CD4-positive, alpha-beta memory T cell (primary cell): ENCODE measurements around the gene TRAF3. TPM values are rescaled to one million over a fixed set of nuclear protein-coding genes. Genes with fewer than 3 reads are reported as not detected.

Experiments used
- CTCF ChIA-PET: fragments of 350-600 bp; sonication (Branson Sonifier 250); formaldehyde crosslinking; loops from one replicate; lab custom pipeline; 2021; ENCODE audit warnings: inconsistent platforms; ENCODE audit not compliant: partially characterized antibody; lab: Charles Lee
- POLR2A ChIA-PET: fragments of 350-600 bp; sonication (Branson Sonifier 250); formaldehyde crosslinking; loops from one replicate; lab custom pipeline; 2021; ENCODE audit not compliant: partially characterized antibody; lab: Charles Lee
- DNase-seq, 5 donors: peaks; one replicate each; pipeline versions ENCODE4 v3.0.0 to v3.0.0-alpha.2; 2020 to 2022; ENCODE audit warnings: mixed read lengths in 1 of 5
- H3K27ac ChIP-seq: one replicate; pipeline ENCODE4 v1.7.0; 2013; ENCODE audit warnings: low read depth, low read length
- H3K27me3 ChIP-seq: 2 replicates; pipeline ENCODE4 v1.7.0; 2013; ENCODE audit warnings: mild to moderate bottlenecking, low read length, moderate library complexity; ENCODE audit not compliant: insufficient read depth
- H3K36me3 ChIP-seq: 2 replicates; pipeline ENCODE4 v1.7.0; 2013; ENCODE audit warnings: mild to moderate bottlenecking, low read length, moderate library complexity; ENCODE audit not compliant: insufficient read depth
- H3K4me1 ChIP-seq: 2 replicates; pipeline ENCODE4 v1.7.0; 2013; ENCODE audit warnings: mild to moderate bottlenecking, low read length, moderate library complexity; ENCODE audit not compliant: insufficient read depth
- H3K4me3 ChIP-seq, 2 donors: one replicate each; pipeline ENCODE4 v1.7.0; 2013; ENCODE audit warnings: low read length in 2 of 2, mild to moderate bottlenecking in 1 of 2
- H3K9me3 ChIP-seq, 2 donors: one replicate each; pipeline ENCODE4 v1.7.0; 2013; ENCODE audit warnings: low read length in 2 of 2, control low read depth in 1 of 2; ENCODE audit not compliant: control insufficient read depth in 1 of 2
- H3K27ac Mint-ChIP-seq, 7 donors: one replicate each; pipeline ENCODE4 v1.8.0; 2020 to 2021; ENCODE audit warnings: mixed read lengths in 7 of 7, mild to moderate bottlenecking in 6 of 7, inconsistent platforms in 3 of 7, moderate library complexity in 3 of 7
- H3K27me3 Mint-ChIP-seq, 2 donors: one replicate each; pipeline ENCODE4 v1.8.0; 2020 to 2021; ENCODE audit warnings: mixed read lengths in 2 of 2
- H3K36me3 Mint-ChIP-seq, 2 donors: one replicate each; pipeline ENCODE4 v1.8.0; 2020 to 2021; ENCODE audit warnings: mixed read lengths in 2 of 2, inconsistent platforms in 1 of 2, mild to moderate bottlenecking in 1 of 2
- H3K4me1 Mint-ChIP-seq, 4 donors: one replicate each; pipeline ENCODE4 v1.8.0; 2020 to 2021; ENCODE audit warnings: mixed read lengths in 4 of 4, mild to moderate bottlenecking in 1 of 4
- H3K4me3 Mint-ChIP-seq, 8 donors: one replicate each; pipeline ENCODE4 v1.8.0; 2020 to 2021; ENCODE audit warnings: mixed read lengths in 8 of 8, mild to moderate bottlenecking in 7 of 8, moderate library complexity in 6 of 8, inconsistent platforms in 3 of 8
- H3K9me3 Mint-ChIP-seq, 8 donors: one replicate each; pipeline ENCODE4 v1.8.0; 2020 to 2021; ENCODE audit warnings: mixed read lengths in 8 of 8, mild to moderate bottlenecking in 5 of 8, inconsistent platforms in 3 of 8, moderate library complexity in 1 of 8
- intact Hi-C: fragments of 100-400 bp; cut with micrococcal nuclease; formaldehyde crosslinking; loops from one replicate; pipeline ENCODE4 v1.15.1; 2023
- polyA plus RNA-seq, 2 donors: library from polyadenylated mRNA; unstranded; fragments of 300-500 nt; fragmentation: Illumina TruSeq; gene quantifications; one replicate each; pipeline ENCODE4 v1.2.3, GENCODE V29; 2021
- total RNA-seq, 2 experiments: library from RNA; stranded (reverse); gene quantifications; one replicate each; pipeline ENCODE4 v1.2.3, GENCODE V29; 2021

The TRAF3 gene, protein sequence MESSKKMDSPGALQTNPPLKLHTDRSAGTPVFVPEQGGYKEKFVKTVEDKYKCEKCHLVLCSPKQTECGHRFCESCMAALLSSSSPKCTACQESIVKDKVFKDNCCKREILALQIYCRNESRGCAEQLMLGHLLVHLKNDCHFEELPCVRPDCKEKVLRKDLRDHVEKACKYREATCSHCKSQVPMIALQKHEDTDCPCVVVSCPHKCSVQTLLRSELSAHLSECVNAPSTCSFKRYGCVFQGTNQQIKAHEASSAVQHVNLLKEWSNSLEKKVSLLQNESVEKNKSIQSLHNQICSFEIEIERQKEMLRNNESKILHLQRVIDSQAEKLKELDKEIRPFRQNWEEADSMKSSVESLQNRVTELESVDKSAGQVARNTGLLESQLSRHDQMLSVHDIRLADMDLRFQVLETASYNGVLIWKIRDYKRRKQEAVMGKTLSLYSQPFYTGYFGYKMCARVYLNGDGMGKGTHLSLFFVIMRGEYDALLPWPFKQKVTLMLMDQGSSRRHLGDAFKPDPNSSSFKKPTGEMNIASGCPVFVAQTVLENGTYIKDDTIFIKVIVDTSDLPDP
- total RNA-seq (10 to 100 TPM; 43.4 to 44.8 TPM), polyA plus RNA-seq (10 to 100 TPM; 14.9 to 21.0 TPM)

GRCh38 chr14:102776761-102777710 is at the start of gene TRAF3:
Gene TRAF3 (plus strand): TSS chr14:102777449. CDS start chr14:102870202, 92,753 bp downstream.
- H3K27me3 Mint-ChIP-seq: peaks cover 0 to 3% of the 10 kb centered on the region in 2 donors
- peak; percentile 89 to 91 (median 90) for DNase-seq
- Histone ChIP-seq H3K4me1 (peaks cover 55% of the 10 kb centered on the region), H3K27me3 (no peaks in the 10 kb centered on the region), H3K4me3 (peak within 1 kb of the TSS; percentile 48 to 55), H3K27ac (peak within 1 kb of the TSS; percentile 90), H3K36me3 (no peaks in the 10 kb centered on the region), H3K9me3 (no peaks in the 10 kb centered on the region)
- H3K4me1 Mint-ChIP-seq: peaks cover 36 to 70% (median 48%) of the 10 kb centered on the region in 4 donors
- ChIA-PET POLR2A (no interaction called here), CTCF (no interaction called here)
- H3K36me3 Mint-ChIP-seq: peaks cover 6 to 17% of the 10 kb centered on the region in 2 donors
- intact Hi-C loops: loop anchor here (2.0 to 10.0 kb wide), 3 partner anchors 185 to 690 kb away; partner anchors contain the start of genes CDC42BPB, HSP90AA1 and RCOR1
- peaks cover 0 to 8% (median 0%) of the 10 kb centered on the region in 8 donors for H3K9me3 Mint-ChIP-seq
- H3K27ac Mint-ChIP-seq: peak within 1 kb of the TSS; percentile 96 to 98 (median 96)
- H3K4me3 Mint-ChIP-seq: peak within 1 kb of the TSS; percentile 88 to 94 (median 92)

- Mint-ChIP-seq H3K36me3 (peaks cover 42 to 57% of the 10 kb centered on the region in 2 donors), H3K4me3 (no peak overlapping the region), H3K4me1 (peaks cover 0 to 6% (median under 1%) of the 10 kb centered on the region in 4 donors), H3K27ac (no peak overlapping the region), H3K27me3 (no peaks in the 10 kb centered on the region), H3K9me3 (peaks cover 0 to 2% (median 0%) of the 10 kb centered on the region in 8 donors)
- ChIA-PET CTCF (interaction anchor here (1.3 kb wide), 1 partner anchor 143 kb away, joined by 3 read pairs; no protein-coding TSS in a partner anchor), POLR2A (interaction anchor here (0.6 kb wide), 1 partner anchor 114 kb away, joined by 3 read pairs; no protein-coding TSS in a partner anchor)
- H3K4me1 ChIP-seq: no peaks in the 10 kb centered on the region
- no peak overlapping the region for H3K4me3 ChIP-seq
- H3K9me3 ChIP-seq: no peaks in the 10 kb centered on the region
- H3K27me3 ChIP-seq: no peaks in the 10 kb centered on the region
- peaks cover 21% of the 10 kb centered on the region for H3K36me3 ChIP-seq
- DNase-seq: no peak
- H3K27ac ChIP-seq: no peak overlapping the region
- intact Hi-C loops: no loop called here
Observed at GRCh38 chr14:102728501-102728900, 48.7 kb upstream of the TRAF3 start.

DNA sequence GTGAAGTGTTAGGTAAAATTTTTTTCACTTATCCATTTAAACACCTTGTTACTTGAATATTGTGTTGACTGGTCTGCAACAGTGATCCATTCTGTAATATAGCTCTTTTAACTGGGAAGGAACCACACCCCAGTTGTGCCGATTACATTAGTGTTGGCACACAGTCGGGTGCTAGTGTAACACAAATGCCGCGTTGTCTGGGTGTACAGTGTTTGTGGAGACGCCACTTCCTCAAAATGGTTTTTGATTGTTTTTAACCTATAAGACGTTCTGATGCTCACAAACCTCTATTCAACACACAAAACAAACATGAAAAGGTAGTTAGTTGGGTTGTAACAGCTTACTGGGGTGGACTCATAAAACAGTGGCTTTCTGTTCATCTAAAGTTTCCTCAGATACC is 48.0 kb upstream of the TRAF3 start:
- H3K27ac ChIP-seq: no peak overlapping the region
- peaks cover 15% of the 10 kb centered on the region for H3K36me3 ChIP-seq
- Mint-ChIP-seq H3K27ac (no peak overlapping the region), H3K9me3 (peaks cover 0 to 2% (median 0%) of the 10 kb centered on the region in 8 donors), H3K27me3 (no peaks in the 10 kb centered on the region), H3K36me3 (peaks cover 37 to 51% of the 10 kb centered on the region in 2 donors), H3K4me3 (no peak overlapping the region), H3K4me1 (peaks cover 0 to 9% (median under 1%) of the 10 kb centered on the region in 4 donors)
- CTCF ChIA-PET: no interaction called here
- no peaks in the 10 kb centered on the region for H3K9me3 ChIP-seq
- no peak for DNase-seq
- H3K4me3 ChIP-seq: no peak overlapping the region
- H3K4me1 ChIP-seq: no peaks in the 10 kb centered on the region
- intact Hi-C loops: no loop called here
- POLR2A ChIA-PET: no interaction called here
- H3K27me3 ChIP-seq: no peaks in the 10 kb centered on the region

DNA sequence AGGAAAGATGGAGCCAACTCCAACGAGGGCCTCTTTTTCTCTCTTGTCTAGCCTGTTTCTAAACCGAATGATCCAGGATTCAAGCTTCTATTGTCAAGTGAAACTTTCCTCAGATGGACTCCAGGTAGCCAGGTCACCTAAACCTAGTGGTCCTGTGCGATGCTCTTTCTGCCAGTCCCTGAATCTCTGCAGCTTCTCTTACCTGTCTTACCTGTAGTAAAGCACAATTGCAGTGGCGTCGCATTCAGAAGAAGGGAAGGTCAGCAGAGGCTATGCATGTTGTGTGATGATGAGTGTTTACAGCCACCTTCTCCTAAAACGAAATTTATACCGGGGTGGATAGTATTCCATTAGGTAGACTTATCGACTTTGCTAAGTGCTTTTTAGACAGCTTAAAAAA is 47.4 kb upstream of the TRAF3 start:
- Mint-ChIP-seq H3K9me3 (peaks cover 0 to 2% (median 0%) of the 10 kb centered on the region in 8 donors), H3K4me1 (peaks cover 0 to 9% (median under 1%) of the 10 kb centered on the region in 4 donors), H3K4me3 (no peak overlapping the region), H3K36me3 (peaks cover 32 to 47% of the 10 kb centered on the region in 2 donors), H3K27me3 (no peaks in the 10 kb centered on the region), H3K27ac (no peak overlapping the region)
- Histone ChIP-seq H3K4me3 (no peak overlapping the region), H3K9me3 (no peaks in the 10 kb centered on the region), H3K27ac (no peak overlapping the region), H3K27me3 (no peaks in the 10 kb centered on the region), H3K36me3 (peaks cover 15% of the 10 kb centered on the region), H3K4me1 (no peaks in the 10 kb centered on the region)
- intact Hi-C loops: no loop called here
- ChIA-PET POLR2A (no interaction called here), CTCF (no interaction called here)
- no peak for DNase-seq

DNA sequence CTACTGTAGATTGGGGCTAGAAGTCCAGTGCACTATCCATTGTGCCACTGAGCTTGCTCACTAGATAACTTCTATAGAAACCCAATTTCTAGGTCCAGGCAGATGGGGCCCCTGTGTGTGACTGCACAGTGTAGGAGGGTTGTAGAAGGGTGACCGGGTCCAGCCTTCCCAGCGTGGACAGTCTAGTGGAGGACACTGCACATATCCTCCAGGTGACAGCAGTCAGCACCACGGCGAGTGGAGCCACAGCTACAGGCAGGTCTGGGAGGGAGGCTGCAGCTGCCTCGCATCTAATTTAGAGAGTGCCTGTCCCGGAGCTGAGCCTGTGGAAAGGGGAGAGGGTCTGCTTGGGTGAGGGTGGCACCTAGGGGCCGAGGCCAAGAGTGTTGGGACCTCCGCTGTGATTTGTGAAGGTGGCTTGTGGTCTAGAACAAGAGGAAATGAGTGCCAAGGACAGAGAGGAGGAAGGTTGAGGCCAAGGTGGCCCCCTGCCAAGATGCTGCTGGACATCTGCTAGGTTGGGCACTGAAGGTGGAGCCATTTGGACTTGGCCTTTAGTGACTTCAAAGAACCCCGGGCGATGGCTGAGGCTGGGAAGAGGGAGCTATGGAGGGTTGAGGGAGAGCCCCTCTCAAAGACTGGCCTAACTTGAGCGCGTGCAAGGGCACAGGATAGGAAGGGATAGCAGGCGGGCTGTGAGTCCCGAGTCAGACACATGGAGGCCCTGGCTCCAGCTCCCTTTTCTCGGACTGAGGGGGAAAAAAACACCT is 46.0 kb upstream of the TRAF3 start:
- Histone ChIP-seq H3K9me3 (no peaks in the 10 kb centered on the region), H3K27me3 (no peaks in the 10 kb centered on the region), H3K4me1 (no peaks in the 10 kb centered on the region), H3K36me3 (peaks cover 15% of the 10 kb centered on the region), H3K27ac (no peak overlapping the region), H3K4me3 (no peak overlapping the region)
- no peaks in the 10 kb centered on the region for H3K27me3 Mint-ChIP-seq
- H3K4me3 Mint-ChIP-seq: no peak overlapping the region
- H3K9me3 Mint-ChIP-seq: peaks cover 0 to 2% (median 0%) of the 10 kb centered on the region in 8 donors
- H3K4me1 Mint-ChIP-seq: peaks cover 0 to 9% (median under 1%) of the 10 kb centered on the region in 4 donors
- peaks cover 21 to 40% of the 10 kb centered on the region in 2 donors for H3K36me3 Mint-ChIP-seq
- CTCF ChIA-PET: interaction anchor here (0.9 to 1.4 kb wide), 2 partner anchors 36 to 38 kb away, joined by 3 to 4 read pairs; no protein-coding TSS in a partner anchor
- peak overlapping the region in 3 of 7 donors; percentile 30 to 84 (median 75) for H3K27ac Mint-ChIP-seq
- POLR2A ChIA-PET: no interaction called here
- no peak for DNase-seq
- intact Hi-C loops: no loop called here
